Measurements from ENCODE around the gene SFXN3.

SFXN3 gene

DNA sequence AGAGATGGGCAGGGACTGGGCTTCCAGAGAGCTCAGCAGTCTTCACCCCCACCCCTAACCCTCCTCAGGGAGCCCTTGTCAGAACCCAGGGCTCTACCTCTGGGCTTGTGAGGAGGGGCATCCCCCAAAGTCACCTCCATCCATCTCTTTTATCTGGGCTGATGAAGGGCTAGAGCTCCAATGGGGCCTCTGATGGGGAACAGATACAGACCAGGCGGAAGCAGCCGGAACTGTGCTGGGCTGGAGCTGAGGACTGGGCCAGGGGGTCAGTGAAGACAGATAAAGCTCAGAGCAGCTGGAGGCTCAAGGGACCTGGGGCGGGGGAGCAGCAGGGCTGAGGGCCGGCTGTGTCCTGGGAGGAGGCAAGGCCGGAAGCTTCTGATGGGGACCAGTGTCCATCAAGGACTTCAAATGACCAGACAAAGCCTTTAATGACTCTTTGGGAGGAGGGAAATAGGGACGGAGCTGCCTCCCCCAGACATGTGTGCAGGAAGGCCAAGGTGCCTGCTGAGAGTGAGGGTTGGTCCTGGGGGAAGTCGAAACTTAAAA is 40.9 kb downstream of the SFXN3 start:
- no peak for DNase-seq (ENCODE audit: low read depth in 2 of 3, low spot score in 1 of 3)

- DNase-seq (ENCODE audit: low read depth in 2 of 3, low spot score in 1 of 3) = no peak
Measured at GRCh38 chr10:101072923-101073322, 41.9 kb downstream of the SFXN3 start.

DNA sequence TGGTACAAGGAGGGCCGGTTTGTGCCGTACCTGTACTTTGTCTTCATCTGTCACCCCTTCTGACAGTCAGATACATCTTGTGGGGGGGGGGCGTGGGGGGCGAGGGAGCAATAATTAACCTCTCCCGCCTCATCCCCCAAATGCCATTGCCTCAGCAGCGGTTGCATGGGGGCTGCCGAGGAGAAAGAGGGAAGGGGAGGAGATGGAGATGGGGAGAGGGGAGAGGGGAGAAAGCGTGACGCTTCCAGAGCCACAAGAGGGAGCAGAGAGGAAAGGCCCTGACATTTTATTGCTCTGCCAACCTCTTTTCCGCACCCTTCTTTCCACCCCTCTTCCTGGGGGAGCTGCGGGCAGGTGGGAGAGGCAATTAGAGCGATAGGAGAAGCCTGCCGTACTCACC is 42.6 kb downstream of the SFXN3 start:
- no peak for DNase-seq (ENCODE audit: low read depth in 2 of 3, low spot score in 1 of 3)

GRCh38 chr10:101075775-101076174 is 44.7 kb downstream of the SFXN3 start:
- no peak for DNase-seq (ENCODE audit: low read depth in 2 of 3, low spot score in 1 of 3)

DNA sequence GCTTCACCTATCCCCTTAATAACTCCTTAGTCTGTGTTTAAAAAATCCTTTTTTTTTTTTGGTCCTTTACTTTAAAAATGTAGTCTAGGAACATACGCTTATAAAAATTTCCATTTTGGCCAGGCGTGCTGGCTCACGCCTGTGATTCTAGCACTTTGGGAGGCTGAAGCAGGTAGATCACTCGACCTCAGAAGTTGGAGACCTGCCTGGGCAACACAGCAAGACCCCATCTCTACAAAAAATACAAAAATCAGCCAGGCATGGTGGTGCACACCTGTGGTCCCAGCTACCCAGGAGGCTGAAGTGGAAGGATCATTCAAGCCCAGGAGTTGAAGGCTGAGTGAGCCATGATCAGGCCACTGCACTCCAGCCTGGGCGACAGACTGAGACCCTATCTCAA is 45.6 kb downstream of the SFXN3 start:
- DNase-seq (ENCODE audit: low read depth in 2 of 3, low spot score in 1 of 3) = no peak

DNA sequence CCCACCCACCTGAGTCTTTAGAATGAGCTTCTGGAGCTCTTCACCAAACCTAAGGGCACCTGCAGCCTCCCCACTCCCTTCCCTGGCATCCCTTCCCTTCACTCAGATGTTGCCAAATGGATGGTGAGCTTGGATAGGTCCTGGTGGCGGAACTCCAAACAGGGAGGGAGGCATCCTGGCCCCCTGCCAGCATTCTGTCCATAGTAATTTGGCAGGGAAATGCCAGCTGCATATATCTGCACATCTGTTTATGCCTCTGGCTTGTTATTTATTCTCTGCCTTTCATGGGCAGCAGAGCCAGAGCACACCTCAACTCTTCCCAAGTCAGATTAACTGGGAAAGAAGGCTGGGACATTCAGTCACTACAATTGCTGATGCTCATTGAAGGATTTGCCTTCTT is 48.8 kb downstream of the SFXN3 start:
- DNase-seq (ENCODE audit: low read depth in 2 of 3, low spot score in 1 of 3) = no peak

- no peak for DNase-seq (ENCODE audit: low read depth in 2 of 3, low spot score in 1 of 3)
Measured at GRCh38 chr10:101080933-101081931, 50.2 kb downstream of the SFXN3 start.

GRCh38 chr10:101085846-101086245 is 54.8 kb downstream of the SFXN3 start:
- DNase-seq (ENCODE audit: low read depth in 2 of 3, low spot score in 1 of 3) = no peak

- DNase-seq (ENCODE audit: low read depth in 2 of 3, low spot score in 1 of 3) = no peak
Measured at GRCh38 chr10:101087376-101087775, 56.3 kb downstream of the SFXN3 start.

- no peak for DNase-seq (ENCODE audit: low read depth in 2 of 3, low spot score in 1 of 3)
Measured at GRCh38 chr10:101087965-101088364, 56.9 kb downstream of the SFXN3 start.

DNA sequence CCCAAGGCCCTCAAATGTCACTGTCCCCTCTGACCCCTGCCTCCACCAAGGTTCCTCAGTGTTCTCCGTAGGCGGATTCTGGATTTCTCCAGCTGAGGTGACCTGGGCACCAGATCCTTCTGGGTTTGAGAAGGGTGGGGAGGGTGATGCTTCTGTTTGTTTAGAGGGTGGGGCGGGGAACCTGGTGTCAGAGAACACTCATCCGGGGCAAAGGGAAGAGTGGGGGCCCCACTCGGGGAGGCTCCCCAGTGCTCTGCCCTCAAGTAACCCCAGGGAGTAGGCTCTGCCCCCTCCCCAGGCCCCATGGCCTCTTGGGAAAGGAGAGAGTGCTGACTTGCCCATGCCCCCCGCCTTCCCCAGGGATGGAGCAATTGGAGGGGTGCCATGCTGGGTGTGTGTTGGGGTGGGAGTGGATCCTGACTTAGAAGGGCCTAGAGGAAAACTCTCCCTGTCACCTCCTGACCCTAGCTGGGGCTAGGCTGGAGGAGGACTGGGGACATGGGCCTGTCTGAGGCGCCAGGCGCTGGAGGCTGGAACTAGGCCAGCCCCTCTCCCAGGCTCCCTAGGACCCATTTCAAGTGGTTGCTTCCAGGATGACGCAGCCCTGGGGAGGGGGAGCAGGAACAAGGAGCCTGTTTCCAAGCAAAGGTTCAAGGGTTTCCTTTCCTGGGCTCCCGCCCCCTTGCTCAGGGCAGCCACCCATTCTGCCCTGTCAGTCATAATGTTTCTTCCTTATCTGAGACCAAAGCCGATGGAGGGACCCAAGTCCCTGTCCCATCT is 58.7 kb downstream of the SFXN3 start:
- no peak for DNase-seq (ENCODE audit: low read depth in 2 of 3, low spot score in 1 of 3)

GRCh38 chr10:101090597-101090996 is 59.6 kb downstream of the SFXN3 start:
- DNase-seq (ENCODE audit: low read depth in 2 of 3, low spot score in 1 of 3) = no peak
